PFSK-1 (cell line): ENCODE data around the gene GRK2.

Source experiments
- FOXP2 ChIP-seq: optimal IDR thresholded peaks from 2 replicates; pipeline ENCODE3; 2011; ENCODE audit warnings: borderline replicate concordance, control low read depth, inconsistent platforms; ENCODE audit not compliant: insufficient read depth; ENCODE audit errors: extremely low read length, extremely low read depth
- POLR2AphosphoS5 ChIP-seq: IDR thresholded peaks from 2 replicates; pipeline ENCODE4 v1.6.1; 2012; ENCODE audit warnings: low read depth, mild to moderate bottlenecking, control low read depth, low read length, moderate library complexity
- TAF1 ChIP-seq: IDR thresholded peaks from 2 replicates; pipeline ENCODE4 v1.6.1; 2012; ENCODE audit warnings: low read length, control low read depth, borderline replicate concordance; ENCODE audit not compliant: insufficient read depth

- no peak for TF ChIP-seq POLR2AphosphoS5
- no peak for TF ChIP-seq FOXP2
- no peak for TF ChIP-seq TAF1
These were observed 21.3 kb downstream of the GRK2 start for GRCh38 chr11:67287355-67288197.
